Naive thymus-derived CD4-positive, alpha-beta T cell (primary cell): ENCODE results near the gene SPRTN. TPM values are rescaled to one million over a fixed set of nuclear protein-coding genes. Genes with fewer than 3 reads are reported as not detected.

Experiments used
- ATAC-seq: fragments of 150-1000 bp; cut with Tn5 transposase; 2 replicates; pipeline ENCODE4 v1.10.0; 2021; ENCODE audit warnings: mild to moderate bottlenecking, moderate library complexity
- CTCF ChIA-PET: fragments of 350-600 bp; sonication (Branson Sonifier 250); formaldehyde crosslinking; loops from one replicate; lab custom pipeline; 2021; ENCODE audit warnings: antibody characterized with exemption; lab: Charles Lee
- POLR2A ChIA-PET: fragments of 350-600 bp; sonication (Branson Sonifier 250); formaldehyde crosslinking; loops from one replicate; lab custom pipeline; 2021; ENCODE audit warnings: antibody characterized with exemption, inconsistent platforms; lab: Charles Lee
- DNase-seq, 9 donors: peaks; one replicate each; pipeline versions ENCODE4 v3.0.0 to v3.0.0-alpha.2; 2020 to 2022; ENCODE audit warnings: mixed read lengths in 1 of 9
- H3K27ac ChIP-seq: one replicate; pipeline ENCODE4 v1.7.0; 2013; ENCODE audit warnings: mild to moderate bottlenecking, low read depth, low read length, moderate library complexity
- H3K27me3 ChIP-seq, 2 donors: one replicate each; pipeline ENCODE4 v1.7.0; 2013; ENCODE audit warnings: low read length in 2 of 2, mild to moderate bottlenecking in 2 of 2, moderate library complexity in 2 of 2; ENCODE audit not compliant: control insufficient read depth in 2 of 2, insufficient read depth in 2 of 2
- H3K36me3 ChIP-seq, 3 experiments: 1 replicate in 2 of 3; 2 replicates in 1 of 3; pipeline ENCODE4 v1.7.0; 2013; ENCODE audit warnings: low read length in 3 of 3, mild to moderate bottlenecking in 3 of 3, moderate library complexity in 1 of 3; ENCODE audit not compliant: insufficient read depth in 3 of 3, control insufficient read depth in 2 of 3
- H3K4me1 ChIP-seq, 2 donors: one replicate each; pipeline ENCODE4 v1.7.0; 2013; ENCODE audit warnings: low read length in 2 of 2, mild to moderate bottlenecking in 2 of 2, moderate library complexity in 1 of 2; ENCODE audit not compliant: control insufficient read depth in 2 of 2, insufficient read depth in 2 of 2
- H3K4me3 ChIP-seq: 2 replicates; pipeline ENCODE4 v1.7.0; 2013; ENCODE audit warnings: mild to moderate bottlenecking, low read length
- H3K9me3 ChIP-seq, 3 experiments: 1 replicate in 2 of 3; 2 replicates in 1 of 3; pipeline ENCODE4 v1.7.0; 2013; ENCODE audit warnings: low read length in 3 of 3; ENCODE audit not compliant: control insufficient read depth in 2 of 3
- H3K27ac Mint-ChIP-seq, 9 donors: one replicate each; pipeline ENCODE4 v1.8.0; 2020 to 2022; ENCODE audit warnings: mixed read lengths in 9 of 9, mild to moderate bottlenecking in 8 of 9, moderate library complexity in 5 of 9, inconsistent platforms in 2 of 9
- H3K27me3 Mint-ChIP-seq, 5 donors: one replicate each; pipeline ENCODE4 v1.8.0; 2021 to 2022; ENCODE audit warnings: mixed read lengths in 5 of 5, mild to moderate bottlenecking in 1 of 5
- H3K36me3 Mint-ChIP-seq, 5 donors: one replicate each; pipeline ENCODE4 v1.8.0; 2020 to 2022; ENCODE audit warnings: mixed read lengths in 5 of 5, mild to moderate bottlenecking in 3 of 5, inconsistent platforms in 1 of 5
- H3K4me1 Mint-ChIP-seq, 7 donors: one replicate each; pipeline ENCODE4 v1.8.0; 2020 to 2022; ENCODE audit warnings: mixed read lengths in 7 of 7, mild to moderate bottlenecking in 3 of 7, inconsistent platforms in 1 of 7
- H3K4me3 Mint-ChIP-seq, 10 donors: one replicate each; pipeline ENCODE4 v1.8.0; 2020 to 2022; ENCODE audit warnings: mild to moderate bottlenecking in 10 of 10, mixed read lengths in 10 of 10, moderate library complexity in 6 of 10, inconsistent platforms in 2 of 10
- H3K9me3 Mint-ChIP-seq, 11 donors: one replicate each; pipeline ENCODE4 v1.8.0; 2020 to 2022; ENCODE audit warnings: mixed read lengths in 11 of 11, mild to moderate bottlenecking in 4 of 11, inconsistent platforms in 1 of 11, moderate library complexity in 1 of 11
- intact Hi-C, 2 donors: fragments of 100-400 bp; cut with micrococcal nuclease; formaldehyde crosslinking; loops; one replicate each; pipeline ENCODE4 v1.15.1; 2023
- polyA plus RNA-seq, 2 donors: library from polyadenylated mRNA; unstranded; fragments of 300-500 nt; fragmentation: Illumina TruSeq; gene quantifications; one replicate each; pipeline ENCODE4 v1.2.3, GENCODE V29; 2021
- total RNA-seq, 6 experiments: library from RNA in 5 of 6; stranded (reverse) in 5 of 6; gene quantifications; 1 replicate in 5 of 6; 2 replicates in 1 of 6; pipeline ENCODE4 v1.2.3 and lab custom pipeline; 2021 to 2026

SPRTN gene
- total RNA-seq (10 to 100 TPM; 13.5 to 25.7 (median 17.0) TPM), polyA plus RNA-seq (10 to 100 TPM; 12.5 to 18.6 TPM), total RNA-seq (lab: John Stamatoyannopoulos, UW) (23.4 reads per million, percentile 54 among the genes with 10 or more reads in this experiment)

DNA sequence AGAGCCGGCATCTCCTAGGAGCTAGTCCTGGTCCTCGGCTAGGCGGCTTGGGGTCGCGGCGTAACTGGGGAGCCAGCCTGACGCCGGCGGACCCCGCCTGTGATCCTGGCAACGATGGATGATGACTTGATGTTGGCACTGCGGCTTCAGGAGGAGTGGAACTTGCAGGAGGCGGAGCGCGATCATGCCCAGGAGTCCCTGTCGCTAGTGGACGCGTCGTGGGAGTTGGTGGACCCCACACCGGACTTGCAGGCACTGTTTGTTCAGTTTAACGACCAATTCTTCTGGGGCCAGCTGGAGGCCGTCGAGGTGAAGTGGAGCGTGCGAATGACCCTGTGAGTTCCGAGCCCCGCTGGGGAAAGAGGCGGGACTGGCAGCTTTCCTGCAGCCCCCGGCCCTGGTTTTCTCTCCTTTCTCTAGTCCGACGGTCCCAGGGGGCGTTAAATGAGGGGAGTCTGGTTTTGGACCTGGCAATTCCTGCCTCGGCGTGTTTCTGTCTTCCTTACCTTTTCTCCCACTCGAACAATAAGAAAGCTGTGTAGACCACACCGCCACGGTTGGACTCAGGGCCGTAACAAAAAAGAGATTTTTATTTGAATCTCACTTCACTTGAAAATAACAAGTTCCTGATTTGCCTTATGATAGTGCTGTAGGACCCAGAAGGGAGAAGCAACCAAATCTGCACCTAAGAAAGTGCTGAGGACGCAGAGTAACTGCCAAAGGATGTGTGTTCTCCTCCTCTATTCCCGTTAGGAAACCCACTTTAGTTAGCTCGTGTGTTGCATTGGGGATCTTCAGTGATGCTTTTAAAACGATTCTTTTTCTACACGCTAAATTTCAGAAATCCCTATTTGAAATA, at the start of gene SPRTN:
Gene SPRTN (plus strand): TSS at position 24 of the 859 bp plus-strand sequence. CDS start 91 bp downstream, at position 115.
- H3K9me3 Mint-ChIP-seq: peaks cover 0 to 41% (median 11%) of the 10 kb centered on the region in 11 donors
- Histone ChIP-seq H3K4me1 (peaks cover 41 to 46% of the 10 kb centered on the region in 2 donors), H3K4me3 (peak within 1 kb of the TSS; percentile 99), H3K27ac (peak within 1 kb of the TSS; percentile 94), H3K9me3 (no peaks in the 10 kb centered on the region), H3K36me3 (peaks cover 0 to 11% (median 0%) of the 10 kb centered on the region in 3 experiments), H3K27me3 (no peaks in the 10 kb centered on the region)
- ATAC-seq (peak; percentile 7), DNase-seq (no peak)
- intact Hi-C loops: loop anchor here (1.0 to 10.0 kb wide), 14 partner anchors 18 to 1614 kb away; partner anchors contain the start of genes C1orf198 (in 2 of the 2), EGLN1 (in 2 of the 2), FAM89A (in 2 of the 2) and GNPAT (in 2 of the 2)
- ChIA-PET CTCF (interaction anchor here (0.7 to 1.1 kb wide), 3 partner anchors 97 to 418 kb away, joined by 3 read pairs; no protein-coding TSS in a partner anchor), POLR2A (interaction anchor here (0.7 to 2.6 kb wide), 16 partner anchors 12 to 289 kb away, joined by 3 to 30 read pairs (median 3); partner anchors contain the start of genes EGLN1, GNPAT and TSNAX)
- peaks cover 0 to 6% (median 0%) of the 10 kb centered on the region in 5 donors for H3K27me3 Mint-ChIP-seq
- peaks cover 8 to 42% (median 31%) of the 10 kb centered on the region in 5 donors for H3K36me3 Mint-ChIP-seq
- H3K4me3 Mint-ChIP-seq: peak within 1 kb of the TSS; percentile 97 to 100 (median 99)
- H3K27ac Mint-ChIP-seq: peak within 1 kb of the TSS; percentile 96 to 100 (median 100)
- peaks cover 38 to 79% (median 63%) of the 10 kb centered on the region in 7 donors for H3K4me1 Mint-ChIP-seq

DNA sequence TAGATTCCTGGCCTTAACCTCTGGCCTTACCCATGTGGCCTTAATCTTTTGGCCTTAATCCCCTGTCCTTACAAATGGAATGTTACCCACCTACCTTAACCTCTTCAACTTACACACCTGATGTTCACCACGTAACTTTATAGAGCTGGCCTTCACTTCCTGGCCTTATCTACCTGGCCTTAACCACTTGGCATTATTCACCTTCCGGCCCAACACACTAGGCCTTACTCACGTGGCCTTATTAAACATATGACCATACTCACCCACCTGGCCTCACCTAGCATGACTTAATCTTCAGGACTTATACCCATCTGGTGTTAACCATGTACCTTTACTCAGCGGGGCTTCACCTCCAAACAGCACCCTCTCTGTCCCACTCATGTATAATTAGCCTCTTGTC, 42.2 kb upstream of the SPRTN start:
- no peak for ATAC-seq
- CTCF ChIA-PET: no interaction called here
- no peaks in the 10 kb centered on the region for H3K36me3 Mint-ChIP-seq
- intact Hi-C loops: no loop called here
- no peak overlapping the region for H3K4me3 Mint-ChIP-seq
- no peak for DNase-seq
- Histone ChIP-seq H3K9me3 (no peaks in the 10 kb centered on the region), H3K27me3 (no peaks in the 10 kb centered on the region), H3K36me3 (no peaks in the 10 kb centered on the region), H3K27ac (no peak overlapping the region), H3K4me1 (no peaks in the 10 kb centered on the region), H3K4me3 (no peak overlapping the region)
- H3K9me3 Mint-ChIP-seq: no peaks in the 10 kb centered on the region
- H3K27ac Mint-ChIP-seq: no peak overlapping the region
- POLR2A ChIA-PET: no interaction called here
- no peaks in the 10 kb centered on the region for H3K27me3 Mint-ChIP-seq
- H3K4me1 Mint-ChIP-seq: peaks cover 0 to 1% (median 0%) of the 10 kb centered on the region in 7 donors

GRCh38 chr1:231301990-231302389, 36.1 kb upstream of the SPRTN start:
- Mint-ChIP-seq H3K4me1 (no peaks in the 10 kb centered on the region), H3K27ac (no peak overlapping the region), H3K27me3 (no peaks in the 10 kb centered on the region), H3K36me3 (no peaks in the 10 kb centered on the region), H3K4me3 (no peak overlapping the region), H3K9me3 (peaks cover 0 to 4% (median 0%) of the 10 kb centered on the region in 11 donors)
- ATAC-seq: no peak
- CTCF ChIA-PET: interaction anchor here (0.6 kb wide), 1 partner anchor 21 kb away, joined by 4 read pairs; no protein-coding TSS in a partner anchor
- POLR2A ChIA-PET: no interaction called here
- intact Hi-C loops: no loop called here
- no peaks in the 10 kb centered on the region for H3K9me3 ChIP-seq
- H3K27ac ChIP-seq: no peak overlapping the region
- no peak overlapping the region for H3K4me3 ChIP-seq
- no peaks in the 10 kb centered on the region for H3K27me3 ChIP-seq
- no peak for DNase-seq
- H3K4me1 ChIP-seq: no peaks in the 10 kb centered on the region
- H3K36me3 ChIP-seq: no peaks in the 10 kb centered on the region

- Histone ChIP-seq H3K36me3 (no peaks in the 10 kb centered on the region), H3K27ac (no peak overlapping the region), H3K27me3 (no peaks in the 10 kb centered on the region), H3K4me3 (no peak overlapping the region), H3K9me3 (no peaks in the 10 kb centered on the region), H3K4me1 (no peaks in the 10 kb centered on the region)
- CTCF ChIA-PET: interaction anchor here (0.6 kb wide), 1 partner anchor 87 kb away, joined by 3 read pairs; no protein-coding TSS in a partner anchor
- POLR2A ChIA-PET: no interaction called here
- ATAC-seq (no peak), DNase-seq (no peak)
- Mint-ChIP-seq H3K4me3 (no peak overlapping the region), H3K27me3 (peaks cover 0 to 8% (median 0%) of the 10 kb centered on the region in 5 donors), H3K27ac (no peak overlapping the region), H3K36me3 (peaks cover 0 to 2% (median 0%) of the 10 kb centered on the region in 5 donors), H3K4me1 (peaks cover 0 to 2% (median 0%) of the 10 kb centered on the region in 7 donors), H3K9me3 (peaks cover 0 to 6% (median 0%) of the 10 kb centered on the region in 11 donors)
- intact Hi-C loops: no loop called here
Observed at GRCh38 chr1:231310391-231310934, 27.6 kb upstream of the SPRTN start.

DNA sequence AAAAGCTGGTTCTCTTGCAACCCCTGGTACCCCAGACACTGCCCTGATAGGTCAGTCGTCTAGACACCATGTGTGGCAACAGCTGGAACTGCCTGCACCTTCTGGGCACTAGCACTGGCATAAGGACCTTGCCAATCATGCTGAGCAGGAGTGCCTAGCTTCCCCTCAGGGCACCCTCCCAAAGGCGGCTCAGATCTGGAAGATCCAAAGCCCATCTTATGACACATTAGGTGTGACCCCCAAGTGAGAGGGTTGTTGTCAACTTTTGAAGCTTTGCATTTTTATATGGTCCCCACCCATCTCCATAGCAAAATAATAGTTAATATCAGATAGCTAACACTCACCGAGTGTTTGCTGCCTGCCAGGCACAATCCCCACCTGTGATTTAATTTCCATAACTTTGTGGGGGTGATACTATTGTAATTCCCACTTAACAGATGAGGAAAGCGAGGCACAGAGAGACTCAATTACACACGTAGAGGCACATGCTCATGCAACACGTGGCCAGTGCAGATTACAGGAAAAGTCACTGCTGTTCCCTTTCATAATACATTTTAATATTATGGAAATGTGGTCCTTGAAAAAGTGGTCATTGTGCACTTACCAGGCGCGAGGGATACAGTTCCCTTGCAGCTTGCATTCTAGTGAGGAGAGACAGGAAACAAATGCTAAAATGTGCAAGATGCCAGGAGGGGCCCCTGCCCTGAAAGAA, 26.2 kb upstream of the SPRTN start:
- Mint-ChIP-seq H3K4me3 (no peak overlapping the region), H3K27ac (no peak overlapping the region), H3K4me1 (peaks cover 0 to 4% (median 0%) of the 10 kb centered on the region in 7 donors), H3K27me3 (peaks cover 0 to 8% (median 0%) of the 10 kb centered on the region in 5 donors), H3K9me3 (peaks cover 0 to 3% (median 0%) of the 10 kb centered on the region in 11 donors), H3K36me3 (peaks cover 0 to 2% (median 0%) of the 10 kb centered on the region in 5 donors)
- POLR2A ChIA-PET: no interaction called here
- Histone ChIP-seq H3K4me3 (no peak overlapping the region), H3K4me1 (no peaks in the 10 kb centered on the region), H3K9me3 (no peaks in the 10 kb centered on the region), H3K36me3 (no peaks in the 10 kb centered on the region), H3K27me3 (no peaks in the 10 kb centered on the region), H3K27ac (no peak overlapping the region)
- no peak for DNase-seq
- CTCF ChIA-PET: no interaction called here
- ATAC-seq: no peak
- intact Hi-C loops: no loop called here

DNA sequence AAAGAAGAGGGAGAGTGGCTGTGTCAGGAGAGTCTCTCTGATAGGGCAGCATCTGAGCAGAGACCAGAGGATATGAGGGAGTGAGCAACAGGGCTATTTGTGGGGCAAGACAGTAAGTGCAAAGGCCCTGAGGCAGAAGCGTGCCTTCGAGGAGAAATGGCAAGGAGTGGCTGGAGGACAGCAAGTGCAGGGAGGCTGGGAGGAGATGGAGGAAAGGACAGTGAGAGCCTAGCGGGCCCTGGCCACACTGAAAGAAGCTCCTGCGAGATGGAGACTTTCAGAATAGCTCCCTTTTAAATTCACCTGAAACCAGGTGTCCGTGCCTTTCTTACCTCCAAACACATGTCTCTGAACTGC, 25.7 kb upstream of the SPRTN start:
- ATAC-seq: no peak
- H3K27ac Mint-ChIP-seq: no peak overlapping the region
- no peaks in the 10 kb centered on the region for H3K36me3 ChIP-seq
- H3K27me3 ChIP-seq: no peaks in the 10 kb centered on the region
- H3K27ac ChIP-seq: no peak overlapping the region
- no peak overlapping the region for H3K4me3 ChIP-seq
- no peaks in the 10 kb centered on the region for H3K9me3 Mint-ChIP-seq
- DNase-seq: no peak
- no peak overlapping the region for H3K4me3 Mint-ChIP-seq
- no peaks in the 10 kb centered on the region for H3K4me1 ChIP-seq
- ChIA-PET CTCF (no interaction called here), POLR2A (no interaction called here)
- H3K9me3 ChIP-seq: no peaks in the 10 kb centered on the region
- intact Hi-C loops: no loop called here
- peaks cover 0 to 4% (median 0%) of the 10 kb centered on the region in 7 donors for H3K4me1 Mint-ChIP-seq
- peaks cover 0 to 8% (median 0%) of the 10 kb centered on the region in 5 donors for H3K27me3 Mint-ChIP-seq
- peaks cover 0 to 2% (median 0%) of the 10 kb centered on the region in 5 donors for H3K36me3 Mint-ChIP-seq
